Astrocyte of the cerebellum (primary cell): Measurements from ENCODE around the gene PTPN12.

Source experiments
- DNase-seq: peaks from one replicate; pipeline ENCODE4 v3.0.0-alpha.2; 2011; ENCODE audit warnings: low read depth
- H3K4me3 ChIP-seq: 2 replicates; pipeline ENCODE4 v1.5.1; 2011; ENCODE audit warnings: mild to moderate bottlenecking, low read depth, low read length, moderate library complexity
- CTCF ChIP-seq: IDR thresholded peaks from 2 replicates; pipeline ENCODE4 v1.5.1; 2012; ENCODE audit warnings: low read length, low read depth, moderate library complexity, mild to moderate bottlenecking; ENCODE audit errors: missing control alignments
- in situ Hi-C: cut with HindIII; loops from 2 replicates; pipeline ENCODE4 v1.10.0; 2017; ENCODE audit warnings: low sequenced_read_pairs

Gene PTPN12

DNA sequence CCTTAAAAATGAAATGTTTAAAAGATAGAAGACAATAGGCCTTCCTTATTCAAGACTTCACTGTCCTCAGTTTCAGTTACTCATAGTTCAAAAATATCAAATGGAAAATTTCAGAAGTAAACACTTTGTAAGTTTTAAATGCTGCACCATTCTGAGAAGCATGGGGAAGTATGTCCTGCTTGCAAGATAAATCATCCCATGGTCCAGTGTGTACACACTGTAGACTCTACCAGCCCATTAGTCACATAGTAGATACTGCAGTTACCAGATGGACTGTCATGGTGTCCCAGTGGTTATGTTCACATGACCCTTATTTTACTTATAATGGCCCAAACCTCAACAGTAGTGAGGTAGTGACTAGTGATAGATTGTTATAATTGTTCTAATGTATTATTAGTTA, 69.5 kb downstream of the PTPN12 start:
- no peak overlapping the region for H3K4me3 ChIP-seq
- DNase-seq = no peak
- no peak for TF ChIP-seq CTCF
- in situ Hi-C loops = no loop called here

GRCh38 chr7:77619314-77619713, 82.2 kb downstream of the PTPN12 start:
- in situ Hi-C loops = no loop called here
- no peak overlapping the region for H3K4me3 ChIP-seq
- DNase-seq = no peak
- TF ChIP-seq CTCF = no peak

- DNase-seq = no peak
- in situ Hi-C loops = no loop called here
- no peak for TF ChIP-seq CTCF
- H3K4me3 ChIP-seq = no peak overlapping the region
Measured at GRCh38 chr7:77626586-77627308, 89.7 kb downstream of the PTPN12 start.

DNA sequence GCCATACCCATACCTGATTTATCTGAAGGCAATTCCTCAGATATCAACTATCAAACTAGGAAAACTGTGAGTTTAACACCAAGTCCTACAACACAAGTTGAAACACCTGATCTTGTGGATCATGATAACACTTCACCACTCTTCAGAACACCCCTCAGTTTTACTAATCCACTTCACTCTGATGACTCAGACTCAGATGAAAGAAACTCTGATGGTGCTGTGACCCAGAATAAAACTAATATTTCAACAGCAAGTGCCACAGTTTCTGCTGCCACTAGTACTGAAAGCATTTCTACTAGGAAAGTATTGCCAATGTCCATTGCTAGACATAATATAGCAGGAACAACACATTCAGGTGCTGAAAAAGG, 90.2 kb downstream of the PTPN12 start:
- H3K4me3 ChIP-seq = no peak overlapping the region
- no peak for TF ChIP-seq CTCF
- in situ Hi-C loops = no loop called here
- no peak for DNase-seq

GRCh38 chr7:77629797-77630196, 92.7 kb downstream of the PTPN12 start:
- in situ Hi-C loops = no loop called here
- DNase-seq = no peak
- no peak overlapping the region for H3K4me3 ChIP-seq
- no peak for TF ChIP-seq CTCF

DNA sequence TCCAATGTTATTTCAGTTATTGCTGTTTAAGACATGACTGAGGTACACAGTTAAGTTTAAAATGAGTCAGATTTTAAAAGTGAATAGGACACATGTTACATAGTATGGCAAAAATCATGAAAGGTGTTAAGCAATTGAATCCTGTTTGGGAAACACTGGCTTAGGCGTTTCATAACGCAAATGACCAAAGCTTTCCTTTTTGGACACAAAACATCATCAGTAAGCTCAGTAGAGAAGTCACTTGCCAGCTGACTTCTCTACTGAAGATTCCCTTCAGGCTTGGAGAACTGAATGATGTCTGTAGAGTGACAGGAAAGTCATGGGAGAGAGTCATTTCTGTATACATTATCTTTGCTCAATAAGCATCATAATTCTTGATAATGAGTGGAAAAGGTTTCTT, 94.7 kb downstream of the PTPN12 start:
- TF ChIP-seq CTCF = no peak
- DNase-seq = no peak
- no peak overlapping the region for H3K4me3 ChIP-seq
- in situ Hi-C loops = no loop called here
